Lower leg skin (tissue), 3 donors: ENCODE data around the gene FGF12.

Source experiments
- POLR2A ChIP-seq, 2 donors: fragments of 450-650 bp; IDR thresholded peaks; one replicate each; pipeline ENCODE4 v1.6.1; 2016 to 2017; ENCODE audit warnings: antibody characterized with exemption in 2 of 2, mild to moderate bottlenecking in 1 of 2, moderate library complexity in 1 of 2
- TF ChIP-seq, protein P1 (sequence below), 3 donors: fragments of 450-650 bp; IDR thresholded peaks; one replicate each; pipeline ENCODE4 v1.5.1; 2016; ENCODE audit warnings: antibody characterized with exemption in 3 of 3, mild to moderate bottlenecking in 3 of 3, moderate library complexity in 2 of 3

DNA sequence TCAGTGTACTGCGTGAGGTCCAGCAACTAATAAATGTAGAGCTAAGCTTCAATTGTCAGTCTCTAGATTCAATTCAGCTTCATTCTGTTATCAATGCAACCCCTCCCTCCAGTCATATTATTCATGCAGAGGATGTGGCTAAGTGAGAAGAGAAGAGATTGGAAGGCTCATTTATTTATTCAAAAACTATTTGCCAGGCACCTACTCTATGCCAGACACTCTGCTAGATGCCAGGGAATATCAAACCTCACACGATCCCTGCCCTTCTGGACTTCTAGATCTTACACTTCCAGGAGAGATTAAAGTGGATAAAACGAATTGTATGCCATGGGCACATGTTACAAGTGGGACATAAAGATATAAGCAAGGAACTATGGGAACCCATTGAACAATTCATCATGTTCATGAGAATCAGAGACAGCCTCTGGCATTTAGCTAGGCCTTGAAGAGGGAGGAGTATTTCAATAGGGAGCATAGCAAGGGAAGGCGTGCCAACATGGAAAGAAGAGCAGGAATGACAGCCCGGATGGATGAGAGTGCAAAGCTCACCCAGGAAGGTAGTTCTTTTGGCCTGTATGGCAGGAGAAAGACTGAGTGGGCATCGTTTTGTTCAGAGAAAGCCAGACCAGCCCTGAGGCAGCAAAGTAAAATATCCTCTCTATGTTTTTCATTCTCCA is 75.4 kb downstream of the FGF12 start:
- TF ChIP-seq, protein P1, sequence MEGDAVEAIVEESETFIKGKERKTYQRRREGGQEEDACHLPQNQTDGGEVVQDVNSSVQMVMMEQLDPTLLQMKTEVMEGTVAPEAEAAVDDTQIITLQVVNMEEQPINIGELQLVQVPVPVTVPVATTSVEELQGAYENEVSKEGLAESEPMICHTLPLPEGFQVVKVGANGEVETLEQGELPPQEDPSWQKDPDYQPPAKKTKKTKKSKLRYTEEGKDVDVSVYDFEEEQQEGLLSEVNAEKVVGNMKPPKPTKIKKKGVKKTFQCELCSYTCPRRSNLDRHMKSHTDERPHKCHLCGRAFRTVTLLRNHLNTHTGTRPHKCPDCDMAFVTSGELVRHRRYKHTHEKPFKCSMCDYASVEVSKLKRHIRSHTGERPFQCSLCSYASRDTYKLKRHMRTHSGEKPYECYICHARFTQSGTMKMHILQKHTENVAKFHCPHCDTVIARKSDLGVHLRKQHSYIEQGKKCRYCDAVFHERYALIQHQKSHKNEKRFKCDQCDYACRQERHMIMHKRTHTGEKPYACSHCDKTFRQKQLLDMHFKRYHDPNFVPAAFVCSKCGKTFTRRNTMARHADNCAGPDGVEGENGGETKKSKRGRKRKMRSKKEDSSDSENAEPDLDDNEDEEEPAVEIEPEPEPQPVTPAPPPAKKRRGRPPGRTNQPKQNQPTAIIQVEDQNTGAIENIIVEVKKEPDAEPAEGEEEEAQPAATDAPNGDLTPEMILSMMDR (IDR thresholded peaks at IDR 0.05): no peak
- no peak for TF ChIP-seq POLR2A (IDR thresholded peaks at IDR 0.05)
